GM21367 (cell line): ENCODE data around the gene CHM.
"Not testable (repeated sequence)": the region's sequence is repeated elsewhere in the genome, so short reads cannot be mapped to it uniquely, and the experiment has no call there.

Experiments
- ATAC-seq: cut with Tn5 transposase; IDR thresholded peaks from one replicate; pipeline ENCODE4 v1.9.1; 2021; ENCODE audit not compliant: unreplicated experiment

Gene CHM

DNA sequence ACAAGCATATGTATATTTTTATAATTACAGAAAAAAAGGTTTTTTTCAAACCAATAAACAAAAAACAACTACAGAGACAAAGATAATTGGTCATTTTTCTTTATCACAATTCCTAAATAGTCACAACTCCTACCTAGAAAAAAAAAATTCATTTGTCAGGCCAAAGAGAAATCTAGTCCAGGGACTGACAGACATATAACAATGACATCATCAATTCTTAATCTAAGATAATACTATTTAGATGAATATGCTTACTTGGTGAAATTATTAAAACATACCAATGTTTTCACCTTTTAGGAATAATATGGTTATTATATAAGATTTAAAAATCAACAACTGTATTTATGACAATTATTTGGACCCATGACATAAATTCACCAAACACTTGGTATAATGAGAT is 48.4 kb downstream of the CHM start:
- no peak for ATAC-seq

DNA sequence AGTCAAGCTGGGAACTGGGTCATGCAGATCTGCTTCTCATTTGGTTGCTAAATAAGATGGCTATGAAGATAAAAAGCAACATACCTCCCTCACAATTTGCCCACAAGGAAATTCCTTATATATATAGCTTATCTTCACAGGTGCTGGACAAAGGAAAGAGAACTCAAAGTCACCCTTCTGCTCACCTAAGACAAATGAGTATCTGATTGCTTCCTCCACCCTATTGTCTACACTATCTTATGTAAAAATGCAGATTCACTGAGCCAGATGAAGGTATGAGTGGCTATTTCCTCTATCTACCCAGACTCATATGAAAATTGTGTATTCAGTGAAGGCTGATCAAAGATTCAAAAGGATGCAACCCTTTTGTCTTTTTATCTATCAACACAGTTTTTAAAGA is 50.8 kb downstream of the CHM start:
- no peak for ATAC-seq

DNA sequence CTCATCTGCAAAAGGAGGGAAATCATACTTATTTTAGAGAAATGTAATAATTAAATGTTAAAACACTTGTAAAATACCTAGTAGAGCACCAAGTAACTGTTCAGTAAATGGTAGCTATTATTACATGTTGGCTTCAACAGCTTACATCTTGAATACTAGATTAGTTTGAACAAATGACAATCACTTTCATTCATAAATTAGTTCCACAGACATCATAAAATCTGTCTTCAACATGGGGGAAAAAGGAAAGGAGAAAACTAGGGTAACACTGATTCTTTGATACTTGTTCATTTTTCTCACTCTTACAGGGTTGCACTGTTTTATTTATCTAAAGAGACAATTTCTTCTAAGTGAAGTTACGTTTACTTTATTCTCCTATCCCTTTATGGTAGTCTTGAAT is 51.7 kb downstream of the CHM start:
- ATAC-seq: no peak

DNA sequence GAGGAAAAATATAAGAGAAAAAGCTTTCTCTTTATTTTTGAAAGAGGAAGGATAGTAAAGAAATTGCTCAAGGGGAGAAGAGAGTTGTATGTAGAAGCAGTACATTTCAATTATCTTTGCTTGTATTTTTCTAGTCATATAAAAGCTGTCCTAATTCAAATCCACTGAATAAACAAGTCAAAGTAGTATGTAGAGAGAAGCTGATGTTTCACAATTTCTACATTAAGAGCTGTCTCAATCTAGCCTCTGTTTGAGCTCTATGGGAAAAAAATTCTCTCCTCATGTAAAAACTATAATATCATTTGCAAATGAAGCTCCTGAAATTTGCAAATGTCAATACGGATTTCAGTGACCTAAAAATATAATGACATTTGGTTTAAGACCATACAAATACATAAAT is 52.6 kb downstream of the CHM start:
- ATAC-seq: no peak

DNA sequence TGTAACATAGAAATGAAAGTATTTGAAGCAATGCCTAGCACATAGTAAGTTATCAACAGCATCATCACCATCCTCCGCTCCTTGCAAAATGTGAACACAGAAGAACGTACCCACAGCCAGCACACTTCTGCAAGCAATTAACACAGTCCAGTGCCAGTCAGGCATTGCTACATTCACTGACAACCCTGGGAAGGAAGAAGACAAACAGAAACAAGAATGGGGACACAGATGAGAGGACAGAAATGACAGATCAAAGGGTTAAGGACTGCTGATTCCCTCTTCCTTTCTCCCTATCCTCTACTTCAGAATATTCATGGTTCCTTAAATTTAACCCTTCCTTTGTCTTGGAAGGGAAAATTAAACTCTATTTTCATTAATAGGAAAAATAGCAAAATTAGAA is 53.1 kb downstream of the CHM start:
- ATAC-seq: no peak

DNA sequence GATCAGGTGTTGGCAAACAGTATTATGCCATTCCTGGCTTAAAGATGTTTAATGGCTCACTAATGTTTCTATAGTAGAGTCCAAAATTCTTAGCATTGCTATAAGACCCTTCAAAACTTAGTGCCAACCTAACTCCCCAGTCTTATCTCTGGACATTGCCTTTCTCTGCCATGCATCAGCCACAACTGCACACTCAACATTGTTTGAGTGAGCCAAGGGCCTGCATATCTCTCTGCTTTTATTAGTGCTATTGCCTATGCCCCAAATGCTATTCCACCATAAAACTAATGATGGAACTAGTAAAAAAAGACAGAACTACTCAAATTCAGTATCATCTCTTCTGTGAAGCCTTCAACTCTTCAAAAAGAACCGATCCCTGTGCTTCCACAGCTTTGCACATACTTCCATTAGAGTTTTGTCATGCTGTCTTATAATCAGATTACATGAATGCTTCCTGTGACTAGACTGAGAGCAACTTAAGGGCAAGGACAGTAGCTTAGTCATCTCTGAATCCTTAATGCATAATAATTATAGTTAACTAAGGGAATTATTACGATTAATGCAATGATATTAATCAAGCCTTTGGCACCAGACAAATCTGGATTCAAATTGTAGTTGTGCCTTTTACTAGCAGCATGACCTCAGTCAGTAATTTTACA is 53.7 kb downstream of the CHM start:
- no peak for ATAC-seq

DNA sequence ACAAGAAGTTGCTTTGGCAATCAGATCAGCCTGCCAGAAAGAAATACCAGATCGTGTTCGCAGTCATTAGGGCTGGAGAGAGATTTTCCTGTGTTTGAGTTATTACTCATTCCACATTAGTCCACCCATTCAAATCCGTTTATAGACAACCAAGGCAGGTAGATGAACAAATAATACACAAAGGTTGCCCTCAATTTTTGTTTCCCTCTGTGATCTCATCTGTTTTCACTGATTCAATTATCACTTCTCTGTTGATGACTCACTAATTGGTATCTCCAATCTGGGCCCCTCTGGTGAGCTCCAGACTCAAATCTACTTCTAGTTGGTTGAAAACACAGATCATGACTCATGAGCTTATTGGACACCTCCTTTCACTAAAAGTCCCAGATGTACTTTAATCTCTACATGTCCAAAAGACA is 54.5 kb downstream of the CHM start:
- no peak for ATAC-seq

DNA sequence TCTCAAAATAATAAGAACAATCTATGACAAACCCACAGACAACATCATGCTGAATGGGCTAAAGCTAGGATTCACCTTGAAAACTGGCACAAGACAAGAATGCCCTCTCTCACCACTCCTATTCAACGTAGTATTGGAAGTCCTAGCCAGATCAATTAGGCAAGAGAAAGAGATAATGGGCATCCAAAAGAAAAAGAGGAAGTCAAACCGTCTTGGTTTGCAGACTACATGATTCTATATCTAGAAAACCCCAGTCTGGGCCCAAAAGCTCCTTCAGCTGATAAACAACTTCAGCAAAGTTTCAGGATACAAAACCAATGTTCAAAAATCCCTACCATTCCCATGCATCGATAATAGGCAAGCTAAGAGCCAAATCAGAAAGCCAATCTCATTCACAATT is 59.0 kb downstream of the CHM start:
- no peak for ATAC-seq

DNA sequence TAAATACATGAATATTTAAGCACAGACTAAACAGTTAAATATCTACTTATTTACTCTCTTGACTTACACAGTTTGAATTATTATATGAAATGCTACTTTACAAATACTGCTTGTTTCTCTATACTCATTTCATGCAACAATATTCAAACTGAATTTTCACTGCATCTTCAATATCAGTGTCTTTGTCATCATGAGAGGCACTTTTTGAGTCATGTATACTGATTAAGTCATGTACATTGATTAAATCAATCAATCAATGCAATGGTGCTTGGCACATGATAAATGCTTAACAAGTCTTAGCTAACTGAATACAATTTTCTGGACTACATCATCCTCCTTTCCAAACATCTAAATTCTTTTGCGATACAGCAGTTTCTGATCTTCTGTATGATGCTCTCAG is 67.1 kb downstream of the CHM start:
- no peak for ATAC-seq

DNA sequence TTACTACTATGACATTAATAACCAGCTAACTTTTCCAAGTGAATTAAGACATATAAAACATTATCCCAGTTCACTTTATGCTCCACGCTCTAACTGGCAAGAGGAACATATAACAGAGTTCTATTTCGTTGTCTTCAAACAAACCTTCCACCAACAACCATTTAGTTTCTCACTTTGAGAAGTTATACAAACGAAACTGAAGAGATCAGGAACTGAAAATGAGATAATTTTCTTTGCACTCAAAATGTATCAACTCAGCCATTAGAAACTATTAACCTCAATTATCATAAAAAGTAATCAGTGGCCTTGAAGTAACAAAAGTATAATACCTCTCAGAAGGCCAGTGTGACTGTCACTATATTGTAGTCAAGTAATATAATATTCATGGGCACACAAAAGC is 70.1 kb downstream of the CHM start:
- peak; percentile 92 for ATAC-seq

DNA sequence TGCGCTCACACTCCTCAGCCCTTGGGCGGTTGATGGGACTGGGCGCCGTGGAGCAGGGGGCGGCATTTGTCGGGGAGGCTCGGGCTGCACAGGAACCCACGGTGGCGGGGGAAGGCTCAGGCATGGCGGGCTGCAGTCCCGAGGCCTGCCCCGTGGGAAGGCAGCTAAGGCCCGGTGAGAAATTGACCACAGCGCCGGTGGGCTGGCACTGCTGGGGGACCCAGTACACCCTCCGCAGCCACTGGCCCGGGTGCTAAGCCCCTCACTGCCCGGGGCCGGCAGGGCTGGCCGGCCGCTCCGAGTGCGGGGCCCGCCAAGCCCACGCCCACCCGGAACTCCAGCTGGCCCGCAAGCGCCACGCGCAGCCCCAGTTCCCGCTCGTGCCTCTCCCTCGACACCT is 75.0 kb downstream of the CHM start:
- not testable (repeated sequence) for ATAC-seq

DNA sequence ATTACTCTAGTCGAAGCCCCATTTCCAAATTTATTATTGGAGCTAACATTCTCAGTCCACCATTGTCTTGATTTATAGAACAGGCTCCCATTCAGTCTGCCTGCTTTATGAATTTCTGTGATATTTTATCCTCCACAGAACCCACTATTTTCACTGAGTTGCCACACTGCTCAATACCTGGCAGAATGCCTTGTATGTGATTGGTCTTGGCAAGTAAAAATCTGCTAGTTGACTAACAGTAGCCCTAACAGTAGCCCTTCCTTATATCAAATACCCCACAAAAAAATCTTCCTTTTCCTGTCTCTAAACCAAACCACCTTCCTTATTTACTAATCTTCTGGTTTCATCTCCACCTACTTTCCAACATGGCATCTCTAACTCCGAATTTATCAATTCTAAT is 82.6 kb downstream of the CHM start:
- no peak for ATAC-seq

DNA sequence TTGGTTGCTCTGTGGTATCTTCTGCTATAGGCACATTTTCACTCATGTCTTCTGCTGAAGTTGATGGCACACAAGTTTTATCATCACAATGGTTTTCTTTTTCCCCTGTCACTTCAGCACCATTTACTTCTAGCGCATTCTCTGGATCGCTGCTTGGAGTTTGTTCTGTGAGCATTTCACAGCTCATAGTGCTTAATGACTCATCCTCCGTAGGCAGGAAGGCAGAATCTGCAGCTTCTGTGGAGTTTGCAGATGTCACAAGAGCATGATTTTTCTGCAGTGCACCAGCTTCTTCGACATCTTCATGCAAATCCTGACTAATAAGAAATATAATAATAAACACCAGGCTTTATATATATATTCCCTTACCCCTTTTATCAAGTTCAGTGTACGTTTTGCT is 83.6 kb downstream of the CHM start:
- ATAC-seq: no peak

DNA sequence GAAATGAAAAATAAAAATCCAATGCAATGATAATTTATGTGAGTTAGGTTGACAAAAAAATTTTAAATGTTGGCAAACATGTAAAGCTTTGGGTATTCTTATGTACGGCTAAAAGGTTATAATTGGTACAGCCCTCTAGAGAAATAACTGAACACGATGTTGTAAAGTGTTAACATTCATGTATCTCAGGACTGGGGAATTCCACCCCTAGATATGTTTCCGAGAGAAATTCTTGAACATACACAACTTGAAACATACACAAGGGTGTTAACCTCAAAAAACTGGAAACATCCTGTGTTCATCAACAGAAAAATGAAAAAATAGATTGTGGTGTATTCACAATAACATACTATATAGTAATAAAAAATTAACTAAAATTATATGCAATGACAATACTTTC is 91.8 kb downstream of the CHM start:
- ATAC-seq: no peak

DNA sequence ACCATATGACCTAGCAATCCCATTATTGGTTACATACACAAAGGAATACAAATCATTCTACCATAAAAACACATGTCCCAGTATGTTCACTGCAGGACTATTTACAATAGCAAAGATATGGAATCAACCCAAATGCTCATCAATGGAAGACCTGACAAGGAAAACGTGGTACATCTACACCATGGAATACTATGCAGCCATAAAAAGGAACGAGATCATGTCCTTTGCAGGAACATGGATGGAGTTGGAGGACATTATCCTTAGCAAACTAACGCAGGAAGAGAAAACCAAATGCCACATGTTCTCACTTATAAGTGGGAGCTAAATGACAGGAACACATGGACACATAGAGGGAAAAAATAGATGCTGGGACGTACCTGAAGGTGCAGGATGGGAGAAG is 102.6 kb downstream of the CHM start:
- ATAC-seq: not testable (repeated sequence)

DNA sequence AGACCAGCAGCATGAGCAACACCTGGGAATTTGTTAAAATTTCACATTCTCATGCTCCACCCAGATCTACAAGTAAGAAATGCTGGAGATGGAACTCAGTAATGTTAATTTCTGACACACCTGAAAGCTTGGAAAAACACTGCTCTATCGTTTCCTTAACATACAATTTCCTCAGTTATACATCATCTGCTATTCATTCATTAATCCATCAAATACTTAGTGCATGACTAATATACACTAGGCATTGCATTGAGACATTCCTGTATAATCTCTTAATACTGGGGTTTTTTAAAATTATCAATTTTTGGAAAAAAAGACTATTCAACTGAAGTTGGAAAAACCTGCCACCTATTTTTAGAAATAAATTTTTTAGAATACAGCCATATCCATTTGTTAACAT is 106.1 kb downstream of the CHM start:
- no peak for ATAC-seq

DNA sequence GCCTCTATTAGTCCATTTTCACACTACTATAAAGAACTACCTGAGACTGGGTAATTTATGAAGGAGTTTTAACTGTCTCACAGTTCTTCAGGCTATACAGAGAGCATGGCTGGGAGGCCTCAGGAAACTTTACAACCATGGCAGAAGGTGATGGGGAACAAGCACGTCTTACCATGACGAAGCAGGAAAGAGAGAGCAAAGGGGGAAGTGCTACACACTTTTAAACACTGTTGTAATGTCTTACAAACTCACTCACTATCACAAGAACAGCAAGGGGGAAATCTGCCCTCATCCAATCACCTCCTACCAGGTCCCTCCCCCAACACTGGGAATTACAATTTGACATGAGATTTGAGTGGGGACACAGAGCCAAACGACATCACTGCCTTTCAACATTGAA is 107.4 kb downstream of the CHM start:
- ATAC-seq: not testable (repeated sequence)

DNA sequence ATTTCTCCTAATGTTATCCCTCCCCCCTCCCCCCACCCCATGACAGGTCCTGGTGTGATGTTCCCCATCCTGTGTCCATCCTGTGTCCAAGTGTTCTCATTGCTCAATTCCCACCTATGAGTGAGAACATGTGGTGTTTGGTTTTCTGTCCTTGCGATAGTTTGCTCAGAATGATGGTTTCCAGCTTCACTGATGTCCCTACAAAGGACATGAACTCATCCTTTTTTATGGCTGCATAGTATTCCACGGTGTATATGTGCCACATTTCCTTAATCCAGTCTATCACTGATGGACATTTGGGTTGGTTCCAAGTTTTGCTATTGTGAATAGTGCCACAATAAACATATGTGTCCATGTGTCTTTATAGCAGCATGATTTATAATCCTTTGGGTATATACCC is 113.0 kb downstream of the CHM start:
- not testable (repeated sequence) for ATAC-seq

DNA sequence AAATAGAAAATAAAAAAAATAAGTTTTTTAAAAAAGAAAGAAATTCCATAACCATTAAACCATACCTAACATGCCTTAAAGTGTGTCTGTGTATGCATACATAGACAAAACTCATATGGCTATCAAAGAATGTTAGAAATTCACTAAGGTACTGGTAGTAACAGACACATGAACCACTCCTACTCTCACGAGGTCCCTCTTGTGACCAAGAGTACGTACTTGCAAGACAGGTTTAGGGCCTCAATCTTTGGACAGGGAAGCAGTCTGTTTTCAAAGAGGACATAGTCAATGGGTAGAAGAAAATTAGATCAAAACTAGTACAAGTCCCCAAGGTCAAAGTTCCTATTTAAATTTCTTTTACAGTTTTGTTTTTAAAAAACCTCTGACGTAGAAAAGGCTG is 117.3 kb downstream of the CHM start:
- ATAC-seq: no peak

DNA sequence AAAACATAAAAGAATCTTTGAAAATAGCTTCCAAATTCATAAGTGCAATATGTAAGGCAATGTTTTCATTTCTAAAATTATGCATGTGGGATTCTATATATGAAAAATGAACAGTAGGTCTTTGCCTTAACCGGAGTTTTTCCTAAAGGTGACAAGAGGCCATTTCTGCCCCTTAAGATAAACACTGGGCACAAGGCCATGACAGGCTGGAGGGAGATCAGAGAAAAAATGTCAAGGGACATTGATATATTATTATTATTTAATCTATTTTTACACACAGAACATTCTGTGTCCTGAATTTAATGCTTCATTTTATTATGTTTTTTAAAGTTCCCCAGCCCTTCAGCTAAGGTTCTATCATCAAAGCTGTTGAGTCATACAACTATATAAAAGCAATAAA is 118.8 kb downstream of the CHM start:
- ATAC-seq: no peak

DNA sequence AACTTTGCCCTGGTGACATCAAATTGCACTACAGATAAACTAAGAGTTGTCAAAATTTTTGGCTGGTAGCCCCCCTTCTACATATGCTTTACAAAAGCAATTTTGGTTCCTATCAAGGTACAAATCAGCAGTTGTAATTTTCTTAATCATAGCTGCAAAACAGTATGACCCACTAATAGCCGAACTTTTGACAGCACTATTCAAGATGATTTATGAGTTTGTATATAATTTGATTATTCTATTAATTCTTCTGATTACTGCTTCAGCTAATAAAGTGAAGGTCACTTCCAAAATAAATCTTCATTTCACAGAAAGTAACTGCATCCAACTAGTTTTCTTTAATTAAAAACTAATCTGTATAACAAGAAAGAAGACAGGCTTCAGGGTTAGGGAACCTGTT is 119.6 kb downstream of the CHM start:
- no peak for ATAC-seq

DNA sequence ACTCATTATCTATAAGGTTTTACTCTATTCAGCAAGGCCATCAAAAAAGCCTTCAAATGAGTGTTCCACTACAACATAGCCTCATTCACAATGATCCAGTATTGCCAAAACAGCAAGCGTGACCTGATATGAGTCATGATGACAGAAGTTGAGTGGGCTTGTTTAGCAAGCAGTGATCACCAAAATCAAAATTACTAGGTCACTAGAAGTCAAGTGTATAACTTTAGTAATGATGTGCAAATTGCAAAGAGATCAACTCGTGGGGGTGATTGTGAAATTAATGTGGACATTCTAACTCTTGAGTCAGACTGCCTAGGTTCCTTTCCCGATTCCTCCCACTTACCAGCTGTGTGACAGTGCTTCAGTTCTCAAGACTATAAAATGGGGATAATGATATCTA is 124.5 kb downstream of the CHM start:
- ATAC-seq: no peak

DNA sequence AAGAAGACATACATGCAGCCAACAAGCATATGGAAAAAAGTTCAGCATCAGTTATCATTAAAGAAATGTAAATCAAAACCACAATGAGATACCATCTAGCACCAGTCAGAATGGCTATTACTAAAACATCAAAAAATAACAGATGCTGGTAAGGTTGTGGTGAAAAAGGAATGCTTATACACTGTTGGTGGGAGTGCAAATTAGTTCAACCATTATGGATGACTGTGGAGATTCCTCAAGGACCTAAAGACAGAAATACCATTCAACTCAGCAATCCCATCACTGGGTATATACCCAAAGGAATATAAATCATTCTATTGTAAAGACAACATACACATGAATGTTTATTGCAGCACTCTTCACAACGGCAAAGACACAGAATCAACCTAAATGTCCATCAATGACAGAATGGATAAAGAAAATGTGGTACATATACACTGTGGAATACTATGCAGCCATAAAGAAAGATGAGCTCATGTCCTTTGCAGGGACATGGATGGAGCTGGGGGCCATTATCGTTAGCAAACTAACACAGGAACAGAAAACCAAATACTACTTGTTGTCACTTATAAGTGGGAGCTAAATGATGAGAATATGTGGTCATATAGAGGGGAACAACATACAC is 130.6 kb downstream of the CHM start:
- ATAC-seq: not testable (repeated sequence)
